Activated CD8-positive, alpha-beta T cell treated with anti-CD3 and anti-CD28 coated beads for 36 hours (primary cell): ENCODE results near the gene CASP2. TPM values are rescaled to one million over a fixed set of nuclear protein-coding genes. Genes with fewer than 3 reads are reported as not detected.
"Not testable (repeated sequence)": the region's sequence is repeated elsewhere in the genome, so short reads cannot be mapped to it uniquely, and the experiment has no call there.

Experiments
- ATAC-seq: fragments of 200-7000 bp; cut with Tn5 transposase; one replicate; pipeline ENCODE4 v1.10.0; 2021; ENCODE audit warnings: mild to moderate bottlenecking, moderate library complexity
- CTCF ChIA-PET: fragments of 350-600 bp; sonication (Branson Sonifier 250); formaldehyde crosslinking; loops from one replicate; lab custom pipeline; 2021; ENCODE audit warnings: antibody characterized with exemption; lab: Charles Lee
- POLR2A ChIA-PET: fragments of 350-600 bp; sonication (Branson Sonifier 250); formaldehyde crosslinking; loops from one replicate; lab custom pipeline; 2021; ENCODE audit warnings: antibody characterized with exemption; lab: Charles Lee
- DNase-seq: peaks from one replicate; pipeline ENCODE4 v3.0.0-alpha.2; 2020
- H3K27ac Mint-ChIP-seq: one replicate; pipeline ENCODE4 v1.8.0; 2021; ENCODE audit warnings: mild to moderate bottlenecking, mixed read lengths
- H3K27me3 Mint-ChIP-seq: one replicate; pipeline ENCODE4 v1.8.0; 2021; ENCODE audit warnings: mixed read lengths
- H3K36me3 Mint-ChIP-seq: one replicate; pipeline ENCODE4 v1.8.0; 2021; ENCODE audit warnings: low read depth, mixed read lengths
- H3K4me1 Mint-ChIP-seq: one replicate; pipeline ENCODE4 v1.8.0; 2021; ENCODE audit warnings: low read depth, mixed read lengths
- H3K4me3 Mint-ChIP-seq: one replicate; pipeline ENCODE4 v1.8.0; 2021; ENCODE audit warnings: mild to moderate bottlenecking, moderate library complexity, mixed read lengths
- H3K9me3 Mint-ChIP-seq: one replicate; pipeline ENCODE4 v1.8.0; 2021; ENCODE audit warnings: mixed read lengths
- CTCF ChIP-seq: fragments of 200-600 bp; IDR thresholded peaks from one replicate; pipeline ENCODE4 v1.8.0; 2022; ENCODE audit warnings: antibody characterized with exemption, mild to moderate bottlenecking
- intact Hi-C: fragments of 100-400 bp; cut with micrococcal nuclease; formaldehyde crosslinking; loops from one replicate; pipeline ENCODE4 v1.10.0; 2022
- total RNA-seq, 2 experiments: library from RNA; stranded (reverse); gene quantifications; one replicate each; pipeline ENCODE4 v1.2.3, GENCODE V29; 2021

Gene CASP2
- total RNA-seq, 2 experiments from 2014 or later: 79.6 to 80.9 TPM

- CTCF ChIA-PET: interaction anchor here (0.7 to 4.2 kb wide), 10 partner anchors 11 to 125 kb away, joined by 3 to 18 read pairs (median 4); no protein-coding TSS in a partner anchor
- peaks cover 10% of the 10 kb centered on the region for H3K9me3 Mint-ChIP-seq
- intact Hi-C loops: no loop called here
- H3K36me3 Mint-ChIP-seq: peaks cover 12% of the 10 kb centered on the region
- POLR2A ChIA-PET: interaction anchor here (0.7 to 1.3 kb wide), 3 partner anchors 9 to 117 kb away, joined by 3 read pairs; no protein-coding TSS in a partner anchor
- H3K27ac Mint-ChIP-seq: peak overlapping the region; percentile 86
- TF ChIP-seq CTCF: no peak
- no peaks in the 10 kb centered on the region for H3K27me3 Mint-ChIP-seq
- H3K4me1 Mint-ChIP-seq: peaks cover 54% of the 10 kb centered on the region
- peak overlapping the region; percentile 51 for H3K4me3 Mint-ChIP-seq
- ATAC-seq: peak; percentile 41
- DNase-seq: peak; percentile 45
Measured at GRCh38 chr7:143258831-143259230, 29.3 kb upstream of the CASP2 start.

GRCh38 chr7:143259765-143260164 is 28.4 kb upstream of the CASP2 start:
- TF ChIP-seq CTCF: no peak
- Mint-ChIP-seq H3K4me3 (no peak overlapping the region), H3K9me3 (peaks cover 5% of the 10 kb centered on the region), H3K27me3 (no peaks in the 10 kb centered on the region), H3K27ac (peak overlapping the region; percentile 76), H3K4me1 (peaks cover 57% of the 10 kb centered on the region), H3K36me3 (peaks cover 14% of the 10 kb centered on the region)
- intact Hi-C loops: no loop called here
- ChIA-PET CTCF (interaction anchor here (0.7 to 5.9 kb wide), 4 partner anchors 13 to 46 kb away, joined by 3 to 48 read pairs (median 4); no protein-coding TSS in a partner anchor), POLR2A (interaction anchor here (0.6 to 1.0 kb wide), 2 partner anchors 19 to 39 kb away, joined by 3 to 4 read pairs; no protein-coding TSS in a partner anchor)
- no peak for ATAC-seq
- DNase-seq: no peak

GRCh38 chr7:143261901-143262300 is 26.2 kb upstream of the CASP2 start:
- TF ChIP-seq CTCF: no peak
- POLR2A ChIA-PET: interaction anchor here (0.9 kb wide), 1 partner anchor 94 kb away, joined by 3 read pairs; no protein-coding TSS in a partner anchor
- ATAC-seq: no peak
- Mint-ChIP-seq H3K9me3 (peaks cover 5% of the 10 kb centered on the region), H3K36me3 (peaks cover 28% of the 10 kb centered on the region), H3K4me3 (peak overlapping the region; percentile 90), H3K27me3 (no peaks in the 10 kb centered on the region), H3K27ac (peak overlapping the region; percentile 97), H3K4me1 (peaks cover 51% of the 10 kb centered on the region)
- intact Hi-C loops: no loop called here
- DNase-seq: no peak
- CTCF ChIA-PET: interaction anchor here (0.7 to 5.9 kb wide), 4 partner anchors 13 to 47 kb away, joined by 4 to 48 read pairs (median 10); no protein-coding TSS in a partner anchor

- CTCF ChIA-PET: interaction anchor here (0.6 to 5.9 kb wide), 11 partner anchors 9 to 153 kb away, joined by 3 to 48 read pairs (median 4); no protein-coding TSS in a partner anchor
- no peak for TF ChIP-seq CTCF
- POLR2A ChIA-PET: interaction anchor here (0.7 to 8.4 kb wide), 15 partner anchors 8 to 126 kb away, joined by 3 to 72 read pairs (median 5); partner anchors contain the start of gene CASP2
- ATAC-seq (peak; percentile 96), DNase-seq (peak; percentile 86)
- Mint-ChIP-seq H3K27ac (peak within 1 kb of the TSS; percentile 97), H3K9me3 (peaks cover 5% of the 10 kb centered on the region), H3K4me3 (peak within 1 kb of the TSS; percentile 90), H3K36me3 (peaks cover 40% of the 10 kb centered on the region), H3K4me1 (peaks cover 52% of the 10 kb centered on the region), H3K27me3 (no peaks in the 10 kb centered on the region)
- intact Hi-C loops: no loop called here
Measured at GRCh38 chr7:143263266-143264195, 24.6 kb upstream of the CASP2 start, which contains the start of gene GSTK1. TSS of gene GSTK1 (plus strand) at chr7:143263441. CDS start at chr7:143263514, 73 bp downstream.

- peaks cover 49% of the 10 kb centered on the region for H3K4me1 Mint-ChIP-seq
- DNase-seq, H3K27me3 Mint-ChIP-seq, intact Hi-C loops, ATAC-seq, H3K9me3 Mint-ChIP-seq: not testable (repeated sequence)
- peak overlapping the region; percentile 97 for H3K27ac Mint-ChIP-seq
- CTCF ChIA-PET: interaction anchor here (0.6 to 5.9 kb wide), 9 partner anchors 9 to 49 kb away, joined by 3 to 48 read pairs (median 4); no protein-coding TSS in a partner anchor
- peaks cover 46% of the 10 kb centered on the region for H3K36me3 Mint-ChIP-seq
- POLR2A ChIA-PET: interaction anchor here (0.7 to 8.4 kb wide), 10 partner anchors 8 to 119 kb away, joined by 3 to 72 read pairs (median 7); partner anchors contain the start of gene CASP2
- peak overlapping the region; percentile 90 for H3K4me3 Mint-ChIP-seq
Measured at GRCh38 chr7:143264196-143264568, 24.0 kb upstream of the CASP2 start.
